Measurements from ENCODE around the gene DCAF7.

DCAF7 gene

GRCh38 chr17:63544467-63545301 lies 5.6 kb upstream of the DCAF7 start:
- DNase-seq: no peak

GRCh38 chr17:63546308-63547082 lies 3.8 kb upstream of the DCAF7 start:
- no peak for DNase-seq

- no peak for DNase-seq
Observed at GRCh38 chr17:63547083-63547523, 3.2 kb upstream of the DCAF7 start.

GRCh38 chr17:63549289-63549945 lies 860 bp upstream of the DCAF7 start:
- no peak for DNase-seq

- DNase-seq: peak; percentile 34 to 41
Observed at GRCh38 chr17:63550817-63551639, 751 bp downstream of the DCAF7 start.

GRCh38 chr17:63552211-63552610 lies 1.9 kb downstream of the DCAF7 start:
- DNase-seq: no peak

- no peak for DNase-seq
Observed at GRCh38 chr17:63555500-63556156, 5.4 kb downstream of the DCAF7 start.

GRCh38 chr17:63557416-63557815 lies 7.1 kb downstream of the DCAF7 start:
- no peak for DNase-seq

GRCh38 chr17:63558441-63558840 lies 8.2 kb downstream of the DCAF7 start:
- no peak for DNase-seq

GRCh38 chr17:63561819-63562218 lies 11.5 kb downstream of the DCAF7 start:
- no peak for DNase-seq

GRCh38 chr17:63563339-63563738 lies 13.1 kb downstream of the DCAF7 start:
- no peak for DNase-seq

GRCh38 chr17:63564562-63564961 lies 14.3 kb downstream of the DCAF7 start:
- DNase-seq: no peak

GRCh38 chr17:63567229-63567628 lies 17.0 kb downstream of the DCAF7 start:
- no peak for DNase-seq

- DNase-seq: no peak
Observed at GRCh38 chr17:63568563-63568962, 18.3 kb downstream of the DCAF7 start.

GRCh38 chr17:63571632-63572310 lies 21.5 kb downstream of the DCAF7 start:
- no peak for DNase-seq

GRCh38 chr17:63573634-63574033 lies 23.4 kb downstream of the DCAF7 start:
- DNase-seq: no peak

- DNase-seq: no peak
Observed at GRCh38 chr17:63578027-63578768, 27.9 kb downstream of the DCAF7 start.

- no peak for DNase-seq
Observed at GRCh38 chr17:63578769-63579111, 28.5 kb downstream of the DCAF7 start.

GRCh38 chr17:63579633-63580032 lies 29.4 kb downstream of the DCAF7 start:
- no peak for DNase-seq

- no peak for DNase-seq
Observed at GRCh38 chr17:63587770-63588169, 37.5 kb downstream of the DCAF7 start.

GRCh38 chr17:63588797-63589196 lies 38.5 kb downstream of the DCAF7 start:
- no peak for DNase-seq
